Glutamatergic neuron (in vitro differentiated cells): Measurements from ENCODE around the gene TSPAN18. TPM values are rescaled to one million over a fixed set of nuclear protein-coding genes. Genes with fewer than 3 reads are reported as not detected.

ENCODE experiments used
- DNase-seq: peaks from one replicate; pipeline ENCODE4 v3.0.0; 2022
- H3K27ac Mint-ChIP-seq: one replicate; pipeline ENCODE4 v1.8.0; 2020; ENCODE audit warnings: mild to moderate bottlenecking, mixed read lengths, inconsistent platforms; ENCODE audit not compliant: unreplicated experiment
- H3K27me3 Mint-ChIP-seq: one replicate; pipeline ENCODE4 v1.8.0; 2020; ENCODE audit warnings: mild to moderate bottlenecking, moderate library complexity, mixed read lengths, inconsistent platforms; ENCODE audit not compliant: unreplicated experiment
- H3K36me3 Mint-ChIP-seq: one replicate; pipeline ENCODE4 v1.8.0; 2020; ENCODE audit warnings: mild to moderate bottlenecking, mixed read lengths, inconsistent platforms; ENCODE audit not compliant: unreplicated experiment
- H3K4me1 Mint-ChIP-seq: one replicate; pipeline ENCODE4 v1.8.0; 2020; ENCODE audit warnings: mild to moderate bottlenecking, low read depth, mixed read lengths, inconsistent platforms; ENCODE audit not compliant: unreplicated experiment
- H3K4me3 Mint-ChIP-seq: one replicate; pipeline ENCODE4 v1.8.0; 2020; ENCODE audit warnings: mild to moderate bottlenecking, mixed read lengths, inconsistent platforms; ENCODE audit not compliant: unreplicated experiment
- H3K9me3 Mint-ChIP-seq: one replicate; pipeline ENCODE4 v1.8.0; 2020; ENCODE audit warnings: mild to moderate bottlenecking, moderate library complexity, mixed read lengths, inconsistent platforms; ENCODE audit not compliant: unreplicated experiment
- CTCF ChIP-seq: fragments of 200-600 bp; sonication (generic); IDR thresholded peaks from one replicate; pipeline ENCODE4 v1.5.0; 2021; ENCODE audit not compliant: partially characterized antibody, unreplicated experiment
- total RNA-seq: library from RNA; stranded (reverse); fragmentation: NEBNext Ultra II Directional; extraction: Animal tissue kit (Norgen Biotek cat#: 25700); gene quantifications from one replicate; pipeline ENCODE4 v1.2.1, GENCODE V29; 2021; ENCODE audit not compliant: unreplicated experiment

Gene TSPAN18
- total RNA-seq, 1 donor from 2014 or later, result 80.4 TPM

GRCh38 chr11:44782478-44782877, 55.7 kb downstream of the TSPAN18 start:
- Mint-ChIP-seq H3K4me1 (peaks cover 44% of the 10 kb centered on the region), H3K27ac (no peak overlapping the region), H3K4me3 (no peak overlapping the region), H3K9me3 (peaks cover 7% of the 10 kb centered on the region), H3K36me3 (no peaks in the 10 kb centered on the region), H3K27me3 (no peaks in the 10 kb centered on the region)
- no peak for TF ChIP-seq CTCF
- no peak for DNase-seq

- Mint-ChIP-seq H3K27ac (peak overlapping the region; percentile 91), H3K4me3 (peak overlapping the region; percentile 69), H3K27me3 (no peaks in the 10 kb centered on the region), H3K9me3 (peaks cover 7% of the 10 kb centered on the region), H3K4me1 (peaks cover 40% of the 10 kb centered on the region), H3K36me3 (no peaks in the 10 kb centered on the region)
- no peak for TF ChIP-seq CTCF
- DNase-seq, result no peak
Observed at GRCh38 chr11:44784436-44784760, 57.6 kb downstream of the TSPAN18 start.

GRCh38 chr11:44784851-44785250, 58.1 kb downstream of the TSPAN18 start:
- no peak overlapping the region for H3K4me3 Mint-ChIP-seq
- H3K27me3 Mint-ChIP-seq, result no peaks in the 10 kb centered on the region
- peaks cover 40% of the 10 kb centered on the region for H3K4me1 Mint-ChIP-seq

GRCh38 chr11:44785856-44786607, 59.3 kb downstream of the TSPAN18 start:
- DNase-seq, result no peak
- peaks cover 42% of the 10 kb centered on the region for H3K4me1 Mint-ChIP-seq
- H3K27ac Mint-ChIP-seq, result no peak overlapping the region
- peaks cover 7% of the 10 kb centered on the region for H3K9me3 Mint-ChIP-seq
- H3K27me3 Mint-ChIP-seq, result peaks cover 8% of the 10 kb centered on the region
- no peak for TF ChIP-seq CTCF
- H3K4me3 Mint-ChIP-seq, result no peak overlapping the region
- no peaks in the 10 kb centered on the region for H3K36me3 Mint-ChIP-seq

More at GRCh38 chr11:44784851-44785250, 58.1 kb downstream of the TSPAN18 start:
- Mint-ChIP-seq H3K36me3 (no peaks in the 10 kb centered on the region), H3K27ac (no peak overlapping the region), H3K9me3 (peaks cover 7% of the 10 kb centered on the region)
- TF ChIP-seq CTCF, result no peak
- DNase-seq, result no peak

DNA sequence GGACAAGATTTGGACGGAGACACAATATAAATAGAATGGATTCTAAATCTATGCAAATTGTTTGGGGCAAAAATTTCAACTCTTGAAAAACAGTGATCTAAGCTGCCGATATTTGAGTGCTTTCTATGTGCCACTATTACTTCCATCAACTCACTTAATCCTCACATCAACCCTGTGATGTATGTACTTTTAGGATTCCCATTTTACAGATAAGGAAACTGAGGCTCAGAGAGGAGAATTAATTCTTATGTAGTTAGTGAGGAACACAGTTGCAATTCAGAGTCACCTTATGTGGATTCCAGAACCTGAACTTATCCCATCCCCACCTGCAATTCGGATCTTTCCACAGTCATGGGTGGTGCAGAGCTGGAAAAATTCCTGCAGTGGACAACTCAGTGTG, 60.3 kb downstream of the TSPAN18 start:
- no peak for TF ChIP-seq CTCF
- Mint-ChIP-seq H3K36me3 (no peaks in the 10 kb centered on the region), H3K4me1 (peaks cover 45% of the 10 kb centered on the region), H3K27me3 (peaks cover 9% of the 10 kb centered on the region), H3K9me3 (peaks cover 11% of the 10 kb centered on the region), H3K4me3 (no peak overlapping the region), H3K27ac (peak overlapping the region; percentile 57)
- no peak for DNase-seq
